HUES64 (cell line): Measurements from ENCODE around the gene FA2H.
"Not testable (repeated sequence)": the region's sequence is repeated elsewhere in the genome, so short reads cannot be mapped to it uniquely, and the experiment has no call there.

Experiments
- H3K27ac ChIP-seq: 2 replicates; pipeline ENCODE4 v1.7.0; 2013; ENCODE audit warnings: low read depth, low read length, inconsistent platforms
- H3K27me3 ChIP-seq: 2 replicates; pipeline ENCODE4 v1.6.1; 2013; ENCODE audit warnings: mild to moderate bottlenecking, low read length; ENCODE audit not compliant: insufficient read depth
- H3K36me3 ChIP-seq: 2 replicates; pipeline ENCODE4 v1.6.1; 2013; ENCODE audit warnings: mild to moderate bottlenecking, low read length; ENCODE audit not compliant: insufficient read depth
- H3K4me1 ChIP-seq: 2 replicates; pipeline ENCODE4 v1.6.1; 2013; ENCODE audit warnings: mild to moderate bottlenecking, low read length, moderate library complexity; ENCODE audit not compliant: insufficient read depth
- H3K4me3 ChIP-seq: 2 replicates; pipeline ENCODE4 v1.5.1; 2013; ENCODE audit warnings: mild to moderate bottlenecking, low read length, moderate library complexity
- H3K9ac ChIP-seq: 2 replicates; pipeline ENCODE4 v1.6.1; 2013; ENCODE audit warnings: mild to moderate bottlenecking, low read depth, low read length
- H3K9me3 ChIP-seq: 2 replicates; pipeline ENCODE4 v1.6.1; 2013; ENCODE audit warnings: low read depth, low read length; ENCODE audit not compliant: insufficient read depth
- WGBS: fragments of 150-250, 120-280 bp; methylation state at CpG from one replicate; pipeline ENCODE4 v1.1.7; 2013; ENCODE audit warnings: missing lambda C conversion rate; 5-methylcytosine and 5-hydroxymethylcytosine counted together

FA2H gene

GRCh38 chr16:74677868-74678267 lies 96.8 kb downstream of the FA2H start:
- H3K27ac ChIP-seq: no peak overlapping the region
- 90% methylated on average over 4 of the region's 4 CpGs for WGBS
- H3K36me3 ChIP-seq: no peaks in the 10 kb centered on the region

GRCh38 chr16:74673876-74674275 lies 100.7 kb downstream of the FA2H start:
- Histone ChIP-seq H3K9me3 (no peaks in the 10 kb centered on the region), H3K4me3 (no peak overlapping the region), H3K27ac (no peak overlapping the region), H3K9ac (no peak overlapping the region), H3K27me3 (no peaks in the 10 kb centered on the region), H3K36me3 (no peaks in the 10 kb centered on the region), H3K4me1 (no peaks in the 10 kb centered on the region)
- WGBS: 93% methylated on average over 3 of the region's 3 CpGs

More at GRCh38 chr16:74677868-74678267, 96.8 kb downstream of the FA2H start:
- H3K9me3 ChIP-seq: no peaks in the 10 kb centered on the region
- H3K4me3 ChIP-seq: no peak overlapping the region
- no peaks in the 10 kb centered on the region for H3K4me1 ChIP-seq
- H3K27me3 ChIP-seq: no peaks in the 10 kb centered on the region
- H3K9ac ChIP-seq: no peak overlapping the region

- 96% methylated on average over 10 of the region's 10 CpGs for WGBS
- peaks cover 14% of the 10 kb centered on the region for H3K36me3 ChIP-seq
- not testable (repeated sequence) for H3K9ac ChIP-seq, H3K4me1 ChIP-seq, H3K27ac ChIP-seq, H3K4me3 ChIP-seq, H3K27me3 ChIP-seq, H3K9me3 ChIP-seq
Measured at GRCh38 chr16:74668877-74669276, 105.7 kb downstream of the FA2H start.

- Histone ChIP-seq H3K4me3 (peak overlapping the region; percentile 88), H3K4me1 (peaks cover 4% of the 10 kb centered on the region; the same call in 1 of the 2 replicates), H3K9me3 (no peaks in the 10 kb centered on the region), H3K36me3 (peaks cover 30% of the 10 kb centered on the region), H3K27me3 (no peaks in the 10 kb centered on the region), H3K9ac (peak overlapping the region; percentile 89), H3K27ac (peak overlapping the region; percentile 60)
- under 1% methylated on average over 22 of the region's 23 CpGs for WGBS
Measured at GRCh38 chr16:74667255-74667700, 107.3 kb downstream of the FA2H start.

GRCh38 chr16:74666425-74667254 lies 108.0 kb downstream of the FA2H start, which contains the start of gene RFWD3:
Gene RFWD3, minus strand, starts transcription at chr16:74666877. Its CDS starts 5,428 bp downstream, at chr16:74661449.
- H3K27ac ChIP-seq: peak within 1 kb of the TSS; percentile 89
- no peaks in the 10 kb centered on the region for H3K27me3 ChIP-seq
- H3K9ac ChIP-seq: peak within 1 kb of the TSS; percentile 96
- H3K36me3 ChIP-seq: peaks cover 37% of the 10 kb centered on the region
- no peaks in the 10 kb centered on the region for H3K9me3 ChIP-seq
- peak within 1 kb of the TSS; percentile 88 for H3K4me3 ChIP-seq
- H3K4me1 ChIP-seq: peaks cover 4% of the 10 kb centered on the region; the same call in 1 of the 2 replicates
- under 1% methylated on average over 63 of the region's 63 CpGs for WGBS

GRCh38 chr16:74666010-74666421 lies 108.6 kb downstream of the FA2H start:
- peak overlapping the region; percentile 88 for H3K4me3 ChIP-seq
- 10% methylated on average over 7 of the region's 8 CpGs for WGBS
- H3K9me3 ChIP-seq: no peaks in the 10 kb centered on the region
- peaks cover 43% of the 10 kb centered on the region for H3K36me3 ChIP-seq
- peak overlapping the region; percentile 89 for H3K27ac ChIP-seq
- peaks cover 4% of the 10 kb centered on the region; the same call in 1 of the 2 replicates for H3K4me1 ChIP-seq
- peak overlapping the region; percentile 96 for H3K9ac ChIP-seq
- H3K27me3 ChIP-seq: no peaks in the 10 kb centered on the region
